NCI-H345 treated with DMSO at 0.1 percent for 48 hours (cell line): ENCODE data around the gene KNCN.

Experiments used
- DNase-seq: peaks from one replicate; lab custom pipeline; 2025; ENCODE audit not compliant: unreplicated experiment; lab: John Stamatoyannopoulos, UW

KNCN gene

GRCh38 chr1:46526013-46526690 lies 25.3 kb downstream of the KNCN start:
- no peak for DNase-seq

- DNase-seq: no peak
These were observed 26.0 kb downstream of the KNCN start for GRCh38 chr1:46525253-46525983.

- DNase-seq: no peak
These were observed 26.6 kb downstream of the KNCN start for GRCh38 chr1:46524843-46525242.

- DNase-seq: no peak
These were observed 27.7 kb downstream of the KNCN start for GRCh38 chr1:46523496-46524353.

- DNase-seq: no peak
These were observed 28.5 kb downstream of the KNCN start for GRCh38 chr1:46522969-46523320.

GRCh38 chr1:46522184-46522968 lies 29.1 kb downstream of the KNCN start:
- DNase-seq: no peak

- DNase-seq: no peak
These were observed 30.0 kb downstream of the KNCN start for GRCh38 chr1:46521414-46521813.

GRCh38 chr1:46520063-46520911 lies 31.2 kb downstream of the KNCN start:
- DNase-seq: no peak

- no peak for DNase-seq
These were observed 32.2 kb downstream of the KNCN start for GRCh38 chr1:46519209-46519608.

- no peak for DNase-seq
These were observed 33.4 kb downstream of the KNCN start for GRCh38 chr1:46517932-46518498.

- DNase-seq: peak; percentile 91
These were observed 34.3 kb downstream of the KNCN start for GRCh38 chr1:46517010-46517600.

GRCh38 chr1:46516200-46516950 lies 35.1 kb downstream of the KNCN start:
- DNase-seq: no peak

GRCh38 chr1:46515576-46515975 lies 35.9 kb downstream of the KNCN start:
- DNase-seq: no peak

- DNase-seq: no peak
These were observed 37.9 kb downstream of the KNCN start for GRCh38 chr1:46513536-46513935.

GRCh38 chr1:46512792-46513190 lies 38.7 kb downstream of the KNCN start:
- no peak for DNase-seq

- no peak for DNase-seq
These were observed 39.2 kb downstream of the KNCN start for GRCh38 chr1:46512135-46512791.

GRCh38 chr1:46510998-46511365 lies 40.5 kb downstream of the KNCN start:
- DNase-seq: no peak

- no peak for DNase-seq
These were observed 41.0 kb downstream of the KNCN start for GRCh38 chr1:46510341-46510997.
